ENCODE measurements around the gene YWHAH. TPM values are rescaled to one million over a fixed set of nuclear protein-coding genes. Genes with fewer than 3 reads are reported as not detected.

YWHAH gene
- total RNA-seq, 2 experiments from 2014 or later = 113 to 145 TPM

DNA sequence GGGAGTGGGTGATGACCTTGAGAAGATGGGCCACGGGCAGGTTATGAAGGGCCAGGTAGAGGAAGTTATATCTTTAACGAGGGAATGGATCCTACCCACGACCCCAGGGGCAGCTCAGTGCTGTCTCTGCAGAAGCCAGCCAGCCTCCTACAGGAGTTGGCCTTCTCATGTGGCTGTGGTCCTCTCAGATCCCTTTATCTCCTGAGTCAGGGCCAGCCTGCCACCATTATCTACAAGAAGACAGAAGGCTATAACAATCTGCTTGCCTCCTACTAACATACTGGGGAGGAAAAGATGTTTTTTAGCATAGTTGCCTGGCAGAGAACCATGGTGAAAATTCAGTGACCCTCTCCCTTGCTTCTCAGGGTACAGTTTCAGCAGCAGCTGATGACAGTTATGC lies 7.0 kb upstream of the YWHAH start:
- no peaks in the 10 kb centered on the region for H3K9me3 ChIP-seq (ENCODE audit: low read length)
- POLR2A ChIA-PET = interaction anchor here (0.5 to 1.2 kb wide), 3 partner anchors 9 to 423 kb away, joined by 3 to 5 read pairs (median 4); no protein-coding TSS in a partner anchor
- CTCF ChIA-PET (ENCODE audit: unreplicated experiment) = no interaction called here
- H3K79me2 ChIP-seq (ENCODE audit: insufficient read depth, low read depth, low read length) = no peaks in the 10 kb centered on the region
- peaks cover 1% of the 10 kb centered on the region for H3K4me1 ChIP-seq (ENCODE audit: insufficient read depth, low read length, poor library complexity, severe bottlenecking)
- no peak overlapping the region for H3K27ac ChIP-seq (ENCODE audit: low read depth, low read length, poor library complexity, severe bottlenecking)
- H3K9me2 ChIP-seq (ENCODE audit: insufficient read depth, low read length) = no peaks in the 10 kb centered on the region
- no peak overlapping the region for H3K4me2 ChIP-seq (ENCODE audit: low read length)
- no TSS peak for BruUV-seq (replicated peaks)
- TF ChIP-seq, protein P1, sequence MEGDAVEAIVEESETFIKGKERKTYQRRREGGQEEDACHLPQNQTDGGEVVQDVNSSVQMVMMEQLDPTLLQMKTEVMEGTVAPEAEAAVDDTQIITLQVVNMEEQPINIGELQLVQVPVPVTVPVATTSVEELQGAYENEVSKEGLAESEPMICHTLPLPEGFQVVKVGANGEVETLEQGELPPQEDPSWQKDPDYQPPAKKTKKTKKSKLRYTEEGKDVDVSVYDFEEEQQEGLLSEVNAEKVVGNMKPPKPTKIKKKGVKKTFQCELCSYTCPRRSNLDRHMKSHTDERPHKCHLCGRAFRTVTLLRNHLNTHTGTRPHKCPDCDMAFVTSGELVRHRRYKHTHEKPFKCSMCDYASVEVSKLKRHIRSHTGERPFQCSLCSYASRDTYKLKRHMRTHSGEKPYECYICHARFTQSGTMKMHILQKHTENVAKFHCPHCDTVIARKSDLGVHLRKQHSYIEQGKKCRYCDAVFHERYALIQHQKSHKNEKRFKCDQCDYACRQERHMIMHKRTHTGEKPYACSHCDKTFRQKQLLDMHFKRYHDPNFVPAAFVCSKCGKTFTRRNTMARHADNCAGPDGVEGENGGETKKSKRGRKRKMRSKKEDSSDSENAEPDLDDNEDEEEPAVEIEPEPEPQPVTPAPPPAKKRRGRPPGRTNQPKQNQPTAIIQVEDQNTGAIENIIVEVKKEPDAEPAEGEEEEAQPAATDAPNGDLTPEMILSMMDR (conservative IDR thresholded peaks at IDR 0.05; ENCODE audit: low read length) = no peak
- no peak for TF ChIP-seq EZH2phosphoT487 (IDR thresholded peaks at IDR 0.05; ENCODE audit: borderline replicate concordance, low read depth, low read length)
- no peak overlapping the region for H2AFZ ChIP-seq (ENCODE audit: low read length)
- H3K4me3 ChIP-seq (ENCODE audit: low read depth, low read length, poor library complexity, severe bottlenecking) = no peak overlapping the region
- no peak for DNase-seq (ENCODE audit: low spot score)
- no peaks in the 10 kb centered on the region for H3K36me3 ChIP-seq (ENCODE audit: insufficient read depth, low read length)
- intact Hi-C loops (cut with micrococcal nuclease; ENCODE audit: unreplicated experiment) = no loop called here
- H4K20me1 ChIP-seq (ENCODE audit: insufficient read depth, low read length) = no peaks in the 10 kb centered on the region

DNA sequence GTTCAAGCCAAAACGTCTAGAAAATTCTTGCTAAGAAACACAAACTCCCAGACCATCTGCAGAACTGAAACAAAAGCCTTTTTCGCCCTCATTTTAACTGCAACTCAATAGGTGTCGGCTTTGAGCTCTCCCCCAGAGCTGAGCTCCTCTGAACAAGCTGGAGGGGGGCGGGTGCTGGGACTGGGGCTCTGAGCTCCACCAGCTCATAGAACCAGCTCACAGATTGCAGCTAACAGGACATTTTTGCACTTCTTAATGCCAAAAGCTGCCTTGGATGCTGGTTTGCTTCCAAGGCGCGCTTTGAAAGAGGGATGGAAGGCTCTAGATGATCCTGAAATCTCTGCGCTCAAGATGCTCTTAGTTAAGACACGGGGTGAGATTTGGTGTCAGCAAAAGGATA lies 6.0 kb upstream of the YWHAH start:
- Histone ChIP-seq H3K36me3 (ENCODE audit: insufficient read depth, low read length) (no peaks in the 10 kb centered on the region), H3K4me2 (ENCODE audit: low read length) (no peak overlapping the region), H3K9me2 (ENCODE audit: insufficient read depth, low read length) (no peaks in the 10 kb centered on the region), H3K79me2 (ENCODE audit: insufficient read depth, low read depth, low read length) (no peaks in the 10 kb centered on the region), H3K4me1 (ENCODE audit: insufficient read depth, low read length, poor library complexity, severe bottlenecking) (peaks cover 11% of the 10 kb centered on the region), H2AFZ (ENCODE audit: low read length) (no peak overlapping the region), H3K27ac (ENCODE audit: low read depth, low read length, poor library complexity, severe bottlenecking) (no peak overlapping the region), H4K20me1 (ENCODE audit: insufficient read depth, low read length) (no peaks in the 10 kb centered on the region), H3K9me3 (ENCODE audit: low read length) (no peaks in the 10 kb centered on the region), H3K4me3 (ENCODE audit: low read depth, low read length, poor library complexity, severe bottlenecking) (no peak overlapping the region)
- intact Hi-C loops (cut with micrococcal nuclease; ENCODE audit: unreplicated experiment) = no loop called here
- no TSS peak for BruUV-seq (replicated peaks)
- ChIA-PET POLR2A (interaction anchor here (1.2 kb wide), 1 partner anchor 10 kb away, joined by 3 read pairs; no protein-coding TSS in a partner anchor), CTCF (ENCODE audit: unreplicated experiment) (no interaction called here)
- no peak for TF ChIP-seq EZH2phosphoT487 (IDR thresholded peaks at IDR 0.05; ENCODE audit: borderline replicate concordance, low read depth, low read length)
- TF ChIP-seq, protein P1 (conservative IDR thresholded peaks at IDR 0.05; ENCODE audit: low read length) = no peak
- no peak for DNase-seq (ENCODE audit: low spot score)

DNA sequence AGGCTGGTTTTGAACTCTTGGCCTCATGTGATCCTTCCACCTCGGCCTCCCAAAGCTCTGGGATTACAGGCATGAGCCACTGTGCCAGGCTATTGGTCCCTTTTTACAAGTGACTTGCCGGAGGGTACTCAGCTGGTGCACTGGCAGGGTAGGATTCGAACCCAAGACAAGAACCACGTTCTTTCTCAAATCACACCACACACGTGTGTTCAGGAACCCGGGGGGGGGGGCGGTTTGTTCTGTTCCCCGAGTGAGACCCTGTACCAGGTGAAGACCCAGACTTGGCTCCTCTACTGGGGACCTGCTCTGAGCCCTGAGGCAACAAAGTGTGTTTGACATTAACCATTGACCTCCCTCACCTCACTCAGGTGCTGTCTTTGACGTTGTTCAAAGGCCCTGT lies 3.8 kb upstream of the YWHAH start:
- Histone ChIP-seq H3K4me2 (ENCODE audit: low read length) (no peak overlapping the region), H2AFZ (ENCODE audit: low read length) (no peak overlapping the region), H3K9me3 (ENCODE audit: low read length) (no peaks in the 10 kb centered on the region), H3K4me3 (ENCODE audit: low read depth, low read length, poor library complexity, severe bottlenecking) (no peak overlapping the region), H3K36me3 (ENCODE audit: insufficient read depth, low read length) (peaks cover 5% of the 10 kb centered on the region), H3K9me2 (ENCODE audit: insufficient read depth, low read length) (no peaks in the 10 kb centered on the region), H3K27ac (ENCODE audit: low read depth, low read length, poor library complexity, severe bottlenecking) (no peak overlapping the region), H4K20me1 (ENCODE audit: insufficient read depth, low read length) (0 out of 2 replicates have a peak, but pooled peaks cover under 1% of the 10 kb centered on the region), H3K79me2 (ENCODE audit: insufficient read depth, low read depth, low read length) (peaks cover 11% of the 10 kb centered on the region), H3K4me1 (ENCODE audit: insufficient read depth, low read length, poor library complexity, severe bottlenecking) (peaks cover 19% of the 10 kb centered on the region)
- BruUV-seq (replicated peaks) = no TSS peak
- CTCF ChIA-PET (ENCODE audit: unreplicated experiment) = no interaction called here
- TF ChIP-seq, protein P1 (conservative IDR thresholded peaks at IDR 0.05; ENCODE audit: low read length) = no peak
- TF ChIP-seq EZH2phosphoT487 (IDR thresholded peaks at IDR 0.05; ENCODE audit: borderline replicate concordance, low read depth, low read length) = no peak
- POLR2A ChIA-PET = interaction anchor here (1.1 kb wide), 1 partner anchor 8 kb away, joined by 4 read pairs; no protein-coding TSS in a partner anchor
- DNase-seq (ENCODE audit: low spot score) = no peak
- intact Hi-C loops (cut with micrococcal nuclease; ENCODE audit: unreplicated experiment) = no loop called here
